ENCODE measurements around the gene CACNA1I. TPM values are rescaled to one million over a fixed set of nuclear protein-coding genes. Genes with fewer than 3 reads are reported as not detected.

Gene CACNA1I
- total and polyA plus RNA-seq, 2 of the 8 experiments (the other 6 are each of a cell fraction or from before 2014, with no cell fraction given): 0.77 to 1.2 TPM

DNA sequence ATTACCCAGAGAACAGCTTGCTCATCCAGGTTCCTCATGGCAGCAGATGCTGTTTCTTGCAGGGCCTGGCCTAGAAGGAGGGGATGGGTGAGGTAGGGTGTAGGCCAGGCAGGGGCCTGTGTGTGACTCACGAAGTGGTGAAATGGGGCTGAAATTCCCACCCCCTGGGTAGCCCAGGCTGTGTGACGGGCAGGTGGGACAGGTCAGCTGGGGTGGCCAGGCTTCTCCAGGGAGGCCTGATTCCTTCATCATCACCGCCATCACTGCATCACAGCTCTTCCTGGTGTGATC lies 83.2 kb downstream of the CACNA1I start:
- no peak for FAIRE-seq
- H2BK15ac ChIP-seq (ENCODE audit: low read length): no peak overlapping the region
- no peak overlapping the region; the same call in 1 of the 2 replicates for H4K8ac ChIP-seq (ENCODE audit: extremely low read depth, insufficient read depth, low read length)
- no peak overlapping the region for H2BK120ac ChIP-seq (replicated peaks; ENCODE audit: low read depth, low read length)
- no peak overlapping the region for H2BK12ac ChIP-seq (ENCODE audit: low read depth, low read length)
- no peak overlapping the region for H3K23ac ChIP-seq (ENCODE audit: insufficient read length)
- no peak overlapping the region for H2BK20ac ChIP-seq (ENCODE audit: low read length)
- H3K9me3 ChIP-seq (ENCODE audit: insufficient read depth in 2 of 2, low read depth in 1 of 2, low read length in 1 of 2): no peaks in the 10 kb centered on the region
- H3K18ac ChIP-seq (ENCODE audit: extremely low read depth, low read length): no peak overlapping the region
- no peaks in the 10 kb centered on the region for H3K36me3 ChIP-seq (ENCODE audit: control insufficient read depth in 2 of 4, insufficient read depth in 4 of 4, low read length in 3 of 4)
- H3K4ac ChIP-seq (replicated peaks; ENCODE audit: insufficient read length, low read depth, low read length): no peak overlapping the region
- no peaks in the 10 kb centered on the region for H3K79me2 ChIP-seq (ENCODE audit: control insufficient read depth in 1 of 2, insufficient read depth in 2 of 2, low read length in 2 of 2)
- no peak overlapping the region for H2BK5ac ChIP-seq (ENCODE audit: low read depth, low read length)
- no peak overlapping the region for H2AK5ac ChIP-seq (ENCODE audit: low read depth, low read length)
- no peak overlapping the region for H4K91ac ChIP-seq (replicated peaks; ENCODE audit: insufficient read length, low read length)
- no peaks in the 10 kb centered on the region for H3K23me2 ChIP-seq (ENCODE audit: low read depth, low read length)
- 88% methylated on average over 3 of the region's 3 CpGs; no CpG with 5 or more reads in 1 of the 2 experiments for WGBS, 2 experiments (ENCODE audit: extremely low coverage in 1 of 2, insufficient coverage in 1 of 2, insufficient read length in 1 of 2, insufficient replicate concordance in 2 of 2, low coverage in 1 of 2, low lambda C conversion rate in 2 of 2, missing lambda C conversion rate in 1 of 2)
- H3K4me2 ChIP-seq (ENCODE audit: insufficient read depth in 1 of 2, low read depth in 2 of 2, low read length in 2 of 2): no peak overlapping the region
- no peak overlapping the region for H3K27ac ChIP-seq (ENCODE audit: low read depth, low read length)
- no peaks in the 10 kb centered on the region for H3K79me1 ChIP-seq (ENCODE audit: low read depth, low read length)
- H2AFZ ChIP-seq (ENCODE audit: low read length): no peak overlapping the region
- ChIA-PET POLR2A (ENCODE audit: partially characterized antibody) (interaction anchor here (0.8 kb wide), 1 partner anchor 59 kb away, joined by 3 read pairs; no protein-coding TSS in a partner anchor), CTCF (ENCODE audit: partially characterized antibody) (interaction anchor here (1.0 to 2.7 kb wide), 6 partner anchors 8 to 94 kb away, joined by 3 to 7 read pairs (median 6); no protein-coding TSS in a partner anchor)
- H3K27me3 ChIP-seq (replicated peaks in 1 of 4; ENCODE audit: control insufficient read depth in 3 of 4, extremely low read depth in 1 of 4, insufficient read depth in 3 of 4, low read length in 3 of 4): no peaks in the 10 kb centered on the region; a peak in 2 of 7 replicates
- H3K56ac ChIP-seq (replicated peaks; ENCODE audit: insufficient read length, low read depth, low read length): no peak overlapping the region
- H3K4me3 ChIP-seq (ENCODE audit: extremely low read depth in 1 of 4, insufficient read depth in 2 of 4, low read depth in 3 of 4, low read length in 4 of 4): no peak overlapping the region
- peaks cover 0 to 2% of the 10 kb centered on the region in 2 experiments for H4K20me1 ChIP-seq (replicated peaks in 1 of 2; ENCODE audit: control insufficient read depth in 1 of 2, insufficient read depth in 2 of 2, low read length in 2 of 2)
- no peak for DNase-seq (ENCODE audit: low read depth in 1 of 2, low spot score in 2 of 2)
- no peak overlapping the region for H4K5ac ChIP-seq (ENCODE audit: insufficient read length, low read depth, low read length)
- H3K9ac ChIP-seq (replicated peaks in 1 of 4; ENCODE audit: extremely low read depth in 1 of 4, low read depth in 3 of 4, low read length in 3 of 4): no peak overlapping the region
- H3K4me1 ChIP-seq (replicated peaks in 1 of 4; ENCODE audit: control insufficient read depth in 3 of 4, insufficient read depth in 4 of 4, low read length in 3 of 4): no peaks in the 10 kb centered on the region; a peak in 1 of 7 replicates
- H3K14ac ChIP-seq (ENCODE audit: insufficient read length): no peak overlapping the region
- no peak for TF ChIP-seq SIN3A (conservative IDR thresholded peaks at IDR 0.05 in 1 of 2, IDR thresholded peaks at IDR 0.05 in 1 of 2; ENCODE audit: low read depth in 1 of 2, low read length in 2 of 2)
- no peak for TF ChIP-seq CEBPB (IDR thresholded peaks at IDR 0.05; ENCODE audit: low read depth, low read length)
- no peak for TF ChIP-seq HDAC6 (IDR thresholded peaks at IDR 0.05; ENCODE audit: low read depth, low read length)
- no peak for TF ChIP-seq TBP (IDR thresholded peaks at IDR 0.05; ENCODE audit: low read depth, low read length)
- no peak for TF ChIP-seq NANOG (IDR thresholded peaks at IDR 0.05; ENCODE audit: insufficient read depth, low read depth, low read length, poor library complexity, severe bottlenecking)
- TF ChIP-seq SUZ12 (IDR thresholded peaks at IDR 0.05; ENCODE audit: low read length): no peak
- TF ChIP-seq SIRT6 (IDR thresholded peaks at IDR 0.05; ENCODE audit: low read length): no peak
- TF ChIP-seq HDAC2 (IDR thresholded peaks at IDR 0.05; ENCODE audit: borderline replicate concordance in 1 of 2, low read depth in 2 of 2, low read length in 2 of 2): no peak
- TF ChIP-seq, protein P1, sequence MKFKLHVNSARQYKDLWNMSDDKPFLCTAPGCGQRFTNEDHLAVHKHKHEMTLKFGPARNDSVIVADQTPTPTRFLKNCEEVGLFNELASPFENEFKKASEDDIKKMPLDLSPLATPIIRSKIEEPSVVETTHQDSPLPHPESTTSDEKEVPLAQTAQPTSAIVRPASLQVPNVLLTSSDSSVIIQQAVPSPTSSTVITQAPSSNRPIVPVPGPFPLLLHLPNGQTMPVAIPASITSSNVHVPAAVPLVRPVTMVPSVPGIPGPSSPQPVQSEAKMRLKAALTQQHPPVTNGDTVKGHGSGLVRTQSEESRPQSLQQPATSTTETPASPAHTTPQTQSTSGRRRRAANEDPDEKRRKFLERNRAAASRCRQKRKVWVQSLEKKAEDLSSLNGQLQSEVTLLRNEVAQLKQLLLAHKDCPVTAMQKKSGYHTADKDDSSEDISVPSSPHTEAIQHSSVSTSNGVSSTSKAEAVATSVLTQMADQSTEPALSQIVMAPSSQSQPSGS (IDR thresholded peaks at IDR 0.05; ENCODE audit: low read length): no peak
- TF ChIP-seq EGR1 (IDR thresholded peaks at IDR 0.05; ENCODE audit: borderline replicate concordance, low read depth, low read length): no peak
- no peak for TF ChIP-seq RFX5 (IDR thresholded peaks at IDR 0.05; ENCODE audit: borderline replicate concordance, low read depth, low read length)
- no peak for TF ChIP-seq SP2 (IDR thresholded peaks at IDR 0.05; ENCODE audit: low read length)
- TF ChIP-seq KDM1A (IDR thresholded peaks at IDR 0.05; ENCODE audit: borderline replicate concordance, low read length): no peak
